Suppressor macrophage treated with lipopolysaccharide for 1 hour (primary cell): ENCODE data around the gene KL.
A peak's percentile ranks its signal among the peaks of the same experiment; 100 is the strongest.

Source experiments
- DNase-seq, 3 donors: peaks; one replicate each; pipeline ENCODE4 v3.0.0-alpha.2; 2020 to 2022

Gene KL

GRCh38 chr13:33016414-33017322, at the start of gene KL:
Gene KL (plus strand): TSS chr13:33016423. CDS start chr13:33016441, 18 bp downstream.
- peak; percentile 33 to 55 (median 37) for DNase-seq

DNA sequence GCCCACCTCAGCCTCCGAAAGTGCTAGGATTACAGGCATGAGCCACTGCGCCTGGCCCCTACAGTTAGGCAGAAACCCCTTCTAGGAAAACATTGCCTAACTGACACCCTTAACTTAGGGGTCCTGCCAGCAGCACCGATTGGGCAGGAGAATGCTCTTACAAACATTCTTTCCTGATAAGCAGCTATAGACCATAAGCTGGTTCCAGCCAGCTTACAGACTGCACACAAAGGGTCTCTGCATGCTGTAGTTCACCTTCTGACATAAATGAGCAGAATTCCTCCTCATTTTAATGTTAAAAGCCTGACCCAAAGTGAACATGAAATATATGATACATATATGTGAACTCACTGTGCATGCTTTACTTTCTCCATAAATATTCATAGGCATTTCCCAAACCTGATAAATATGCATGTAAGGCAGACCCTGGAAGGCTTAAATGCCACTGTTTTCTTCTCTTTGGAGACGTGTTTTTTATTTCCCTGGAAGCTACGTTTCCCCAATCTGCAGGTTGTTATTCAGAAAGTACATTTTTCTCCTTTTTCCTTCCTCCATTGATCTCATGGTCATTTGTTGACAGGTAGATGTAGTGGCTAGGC, 48.5 kb upstream of the KL start:
- no peak for DNase-seq

DNA sequence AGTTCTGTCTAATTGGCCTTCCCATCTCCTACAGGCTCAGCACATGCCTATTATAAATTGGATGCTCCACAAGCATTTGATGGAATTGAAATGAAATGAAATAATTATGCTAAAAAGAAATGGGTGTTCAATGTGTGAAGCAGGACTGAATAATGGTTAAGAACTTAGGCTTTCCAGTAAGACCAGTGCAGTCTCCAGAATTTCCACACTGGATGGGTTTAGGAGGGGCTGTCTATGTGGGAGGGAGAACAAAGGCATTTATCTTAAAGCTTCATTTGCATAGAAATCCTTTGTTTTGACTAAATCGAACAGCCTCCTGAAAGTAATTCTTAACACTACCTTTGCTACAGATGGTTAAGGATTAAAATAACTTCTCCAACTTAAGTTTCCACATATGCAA, 47.9 kb upstream of the KL start:
- DNase-seq, result no peak

GRCh38 chr13:32968793-32969192, 47.4 kb upstream of the KL start:
- no peak for DNase-seq

GRCh38 chr13:32969516-32969941, 46.7 kb upstream of the KL start:
- peak; percentile 87 to 97 (median 88) for DNase-seq

DNA sequence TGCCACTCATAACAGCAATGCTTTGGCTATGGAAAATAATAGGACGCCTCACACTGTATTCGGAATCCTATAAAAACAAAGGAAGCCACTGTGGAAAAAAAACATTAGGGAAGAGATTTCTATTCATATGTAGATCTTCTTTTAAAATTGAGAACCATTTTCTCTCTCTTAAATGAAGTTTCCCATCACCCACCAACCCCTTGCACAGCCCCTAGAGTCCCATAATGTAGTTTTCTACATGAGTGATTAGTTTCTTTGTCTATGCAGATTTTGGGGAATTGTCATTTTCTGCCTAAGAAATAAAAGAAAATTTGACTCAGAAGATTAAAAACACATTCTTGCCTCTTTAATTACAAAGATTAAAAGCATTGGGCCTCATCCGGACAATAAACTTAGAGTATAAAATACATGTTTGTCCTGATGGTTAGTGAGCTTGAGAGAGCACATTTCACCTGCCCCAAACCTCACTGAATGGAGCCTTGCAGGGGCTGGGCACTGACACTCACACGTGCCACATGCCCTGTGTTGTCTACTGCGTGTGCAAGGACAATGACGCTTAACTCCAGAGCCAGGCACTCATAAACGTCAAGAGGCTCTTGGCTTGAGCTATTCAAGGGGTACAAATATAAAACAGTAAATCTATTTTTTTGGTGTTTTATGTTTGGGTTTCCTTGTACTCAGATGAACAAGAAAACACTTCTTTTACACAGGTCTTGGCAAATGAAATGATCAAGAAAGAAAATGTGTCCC, 40.0 kb upstream of the KL start:
- no peak for DNase-seq

- no peak for DNase-seq
Measured at GRCh38 chr13:32976912-32977311, 39.3 kb upstream of the KL start.

DNA sequence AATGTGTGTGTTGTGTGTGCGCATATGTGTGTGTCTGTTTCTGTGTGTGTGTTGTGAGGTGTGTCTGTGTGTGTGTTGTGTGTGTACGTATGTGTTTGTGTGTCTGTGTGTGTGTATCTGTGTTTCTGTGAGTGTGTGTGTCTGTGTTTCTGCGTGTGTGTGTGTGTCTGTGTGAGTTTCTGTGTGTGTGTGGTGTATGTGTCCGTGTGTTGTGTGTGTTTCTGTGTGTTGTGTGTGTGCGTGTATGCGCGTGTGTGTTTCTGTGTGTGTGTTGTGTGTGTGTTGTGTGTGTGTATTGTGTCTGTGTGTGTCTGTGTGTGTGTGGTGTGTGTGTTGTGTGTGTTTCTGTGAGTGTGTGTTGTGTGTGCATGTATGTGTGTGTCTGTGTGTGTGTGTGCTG, 38.9 kb upstream of the KL start:
- DNase-seq, result no peak

GRCh38 chr13:32978278-32978677, 37.9 kb upstream of the KL start:
- DNase-seq, result peak in 1 of 3 donors; percentile 3

- no peak for DNase-seq
Measured at GRCh38 chr13:32983058-32983457, 33.2 kb upstream of the KL start.

- peak in 2 of 3 donors; percentile 6 to 22 for DNase-seq
Measured at GRCh38 chr13:32984857-32985626, 31.2 kb upstream of the KL start.

DNA sequence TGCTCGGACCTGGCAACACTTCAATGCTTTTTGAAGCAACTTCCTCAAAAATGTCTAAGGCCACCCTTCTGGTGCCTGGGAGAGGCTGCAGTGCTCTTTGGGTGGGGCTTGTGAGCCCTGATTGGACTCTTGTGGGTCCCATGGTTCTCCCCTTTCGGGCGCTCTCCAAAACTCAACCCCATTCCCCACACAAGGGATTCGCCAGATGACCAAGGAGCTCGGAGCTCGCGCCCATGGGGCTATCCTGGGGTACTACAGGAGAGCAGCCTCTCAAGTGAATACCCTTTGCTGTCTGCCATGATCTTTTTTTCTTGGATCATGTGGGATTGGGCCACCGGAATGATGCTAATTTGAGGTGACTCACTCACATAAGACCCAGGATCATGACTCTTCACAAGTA, 29.7 kb upstream of the KL start:
- no peak for DNase-seq

DNA sequence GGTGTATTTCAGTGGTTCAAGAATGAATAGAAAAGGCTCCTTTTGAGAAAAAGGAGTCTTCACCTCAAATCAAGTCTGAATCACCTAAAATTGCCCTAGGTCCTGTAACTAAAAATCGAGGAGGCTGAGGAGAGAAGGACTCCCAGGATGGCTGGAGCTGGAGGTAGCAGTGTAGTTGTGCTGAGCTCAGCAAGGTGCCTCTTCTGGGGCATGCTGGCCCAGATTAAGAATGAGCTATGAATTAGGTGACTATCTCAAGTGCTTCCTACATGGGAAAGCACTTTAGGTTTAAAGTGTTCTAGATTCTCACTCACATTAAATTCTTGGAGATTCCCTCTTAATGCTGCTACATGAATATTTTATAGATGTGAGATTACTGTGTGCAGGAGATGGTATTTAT, 28.8 kb upstream of the KL start:
- no peak for DNase-seq

DNA sequence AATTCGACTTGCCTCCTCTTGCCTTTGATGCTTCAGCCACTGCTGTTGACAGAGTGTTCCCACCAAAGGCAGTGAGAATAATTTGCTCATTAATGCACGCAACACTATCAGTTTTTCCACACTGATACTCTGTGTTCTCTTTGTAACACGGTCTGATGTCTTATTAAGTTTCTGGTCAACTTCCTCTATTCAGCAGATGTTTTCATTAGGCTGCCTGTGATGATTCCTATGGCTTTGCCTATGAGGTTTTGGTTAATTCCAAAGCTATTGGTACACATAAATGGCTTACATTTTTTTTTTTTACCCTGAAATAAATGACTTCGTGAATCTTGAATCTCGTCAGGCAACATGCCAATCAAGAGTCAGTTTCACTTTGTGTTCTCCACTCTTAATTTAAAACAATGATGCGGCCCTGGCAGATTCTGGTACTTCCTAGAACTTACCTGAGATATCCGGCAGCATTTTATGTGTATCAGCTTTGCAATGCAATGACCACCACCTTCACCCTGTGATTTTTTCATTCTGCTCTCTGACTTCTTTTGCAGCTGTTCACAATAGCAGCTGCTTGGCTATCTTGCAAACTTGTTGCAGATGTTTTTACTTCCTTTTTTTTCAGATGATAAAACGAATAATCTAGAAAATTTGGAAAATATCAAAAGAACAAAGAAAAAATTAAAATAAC, 27.5 kb upstream of the KL start:
- DNase-seq, result peak; percentile 3 to 20 (median 19)

DNA sequence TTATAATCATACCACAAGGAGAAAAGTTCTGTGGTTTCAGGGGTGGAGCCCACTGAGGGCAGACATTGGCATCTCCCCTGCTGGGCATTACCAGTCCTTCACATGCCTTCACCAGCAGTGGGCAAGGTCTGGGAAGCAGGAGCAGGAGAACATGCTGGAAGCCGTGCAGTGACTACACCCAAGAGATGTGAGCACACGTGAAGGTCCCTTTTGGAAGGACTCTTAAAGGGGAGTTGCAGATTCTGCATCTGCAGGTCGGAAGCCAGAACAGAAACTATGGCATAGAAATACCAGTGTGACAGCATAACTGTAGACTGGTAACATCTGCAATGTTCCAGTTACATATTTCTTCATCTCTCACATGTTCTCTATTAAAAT, 26.9 kb upstream of the KL start:
- DNase-seq, result no peak

DNA sequence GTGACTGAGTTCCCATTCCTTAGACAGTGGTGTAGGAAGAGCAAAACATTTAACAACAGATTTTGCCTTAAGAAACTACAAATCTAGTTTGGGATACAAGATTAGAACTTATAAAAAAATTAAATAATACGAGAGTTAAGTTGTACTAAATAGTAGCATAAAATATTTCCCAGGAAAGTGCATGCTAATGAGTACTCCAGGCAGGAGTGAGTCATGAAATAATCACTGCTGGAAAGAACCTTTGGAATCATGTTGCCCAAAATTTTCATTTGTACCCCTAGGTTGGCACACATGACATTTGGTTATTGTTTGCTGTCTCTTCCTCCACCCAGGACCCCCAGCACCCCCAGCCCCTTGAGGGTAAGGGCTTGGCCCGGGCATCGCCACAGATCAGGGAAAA, 26.3 kb upstream of the KL start:
- DNase-seq, result no peak

- no peak for DNase-seq
Measured at GRCh38 chr13:32993145-32993544, 23.1 kb upstream of the KL start.

GRCh38 chr13:32997399-32997798, 18.8 kb upstream of the KL start:
- DNase-seq, result no peak

DNA sequence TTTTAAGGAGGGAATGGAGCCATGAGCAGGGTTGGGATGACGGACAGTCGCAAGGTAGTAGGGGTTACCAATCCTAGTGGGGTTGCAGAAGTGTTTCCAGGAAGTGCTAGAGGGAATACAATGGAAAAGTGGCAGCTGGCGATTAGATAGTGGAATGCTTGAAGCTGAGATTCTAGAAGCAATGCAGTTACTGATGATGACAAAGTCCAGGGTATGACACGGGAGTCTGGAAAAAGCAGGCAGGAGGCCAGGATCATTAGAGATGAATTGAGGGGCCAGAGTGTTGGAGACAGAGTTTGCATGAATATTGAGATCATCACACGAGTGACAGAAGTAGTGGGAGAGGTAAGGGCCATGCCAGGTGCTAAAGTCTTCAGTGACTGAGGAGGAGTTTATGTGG, 17.3 kb upstream of the KL start:
- no peak for DNase-seq

DNA sequence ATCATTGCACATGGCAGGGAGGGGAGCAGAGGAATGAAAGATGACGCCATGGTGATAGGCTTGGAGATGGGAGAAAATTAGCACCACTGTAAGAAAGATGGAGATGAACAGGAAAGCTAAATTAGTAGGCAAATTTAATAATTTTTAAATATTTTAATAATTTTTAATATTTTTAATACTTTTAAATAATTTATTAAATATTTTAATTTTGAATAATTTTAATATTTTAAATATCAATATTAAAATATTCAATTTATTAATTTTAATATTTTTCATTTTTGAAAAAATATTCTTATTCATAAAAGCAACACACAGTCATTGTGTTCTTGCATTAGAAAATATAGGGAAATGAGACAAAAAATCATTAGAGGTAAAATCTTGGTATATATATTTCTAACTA, 15.9 kb upstream of the KL start:
- no peak for DNase-seq

GRCh38 chr13:33003458-33004019, 12.7 kb upstream of the KL start:
- no peak for DNase-seq

DNA sequence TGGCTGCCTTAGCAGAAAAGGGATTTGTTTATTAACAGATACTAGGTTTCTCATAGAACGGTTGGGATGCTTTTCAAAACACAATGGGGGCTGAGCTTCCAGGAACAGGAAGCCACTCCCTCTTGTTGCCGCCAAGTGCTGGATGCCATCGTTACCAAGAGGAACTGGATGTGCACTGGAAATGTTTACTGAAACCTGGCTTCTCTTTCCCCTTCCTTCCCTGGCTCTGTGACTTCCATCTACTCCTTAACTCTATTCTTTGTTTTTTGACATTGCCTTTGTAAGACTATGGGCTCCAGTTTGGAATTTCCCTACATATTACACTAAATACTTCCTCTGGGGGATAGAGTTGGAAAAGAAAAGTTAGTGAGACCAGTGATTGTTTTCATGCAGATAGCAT, 11.7 kb upstream of the KL start:
- DNase-seq, result no peak
